GM18498 (cell line): ENCODE data around the gene NRXN2.

Source experiments
- ATAC-seq: cut with Tn5 transposase; IDR thresholded peaks from one replicate; pipeline ENCODE4 v1.9.1; 2021; ENCODE audit warnings: mild to moderate bottlenecking, moderate library complexity; ENCODE audit not compliant: unreplicated experiment

NRXN2 gene

GRCh38 chr11:64556721-64557250 lies 166.2 kb downstream of the NRXN2 start:
- ATAC-seq, result no peak
